OCI-LY3 (cell line): ENCODE measurements around the gene ARRDC2.

ENCODE experiments used
- EZH2phosphoT487 ChIP-seq: fragments of 200-600 bp; shearing (Covaris generic); IDR thresholded peaks from 2 replicates; pipeline ENCODE4 v1.6.1; 2018; ENCODE audit warnings: antibody characterized with exemption, mixed run types, low read depth
- TF ChIP-seq, protein P1 (sequence below): fragments of 200-600, 300-600 bp; sonication (generic); IDR thresholded peaks from 2 replicates; pipeline ENCODE4 v1.5.1; 2014; ENCODE audit warnings: antibody characterized with exemption, low read length, low read depth

DNA sequence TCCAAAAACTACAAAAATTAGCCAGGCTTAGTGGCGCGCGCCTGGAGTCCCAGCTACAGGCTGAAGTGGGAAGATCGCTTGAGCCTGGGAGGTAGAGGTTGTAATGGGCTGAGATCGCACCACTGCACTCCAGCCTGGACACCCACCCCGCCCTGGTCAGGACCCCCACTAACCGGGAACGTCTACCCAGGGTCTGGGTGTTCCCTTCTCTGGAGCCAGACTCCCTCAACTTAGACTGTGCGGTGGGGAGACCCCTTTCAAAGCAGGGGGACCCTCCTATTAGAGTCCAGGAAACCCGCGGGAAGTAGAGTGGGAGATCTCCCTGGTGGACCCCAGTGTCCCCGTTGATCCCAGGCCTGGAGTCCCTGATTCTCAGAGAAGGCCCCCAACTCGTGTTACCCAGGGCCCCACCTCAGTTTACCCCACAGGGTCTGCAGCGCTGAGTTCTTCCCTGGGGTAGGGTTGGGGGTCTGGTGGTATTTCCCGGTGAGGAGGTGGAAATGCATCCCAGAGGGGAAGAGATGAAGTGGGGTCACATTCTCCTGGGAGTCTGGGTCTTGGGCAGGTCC, 6.1 kb upstream of the ARRDC2 start:
- TF ChIP-seq, protein P1, sequence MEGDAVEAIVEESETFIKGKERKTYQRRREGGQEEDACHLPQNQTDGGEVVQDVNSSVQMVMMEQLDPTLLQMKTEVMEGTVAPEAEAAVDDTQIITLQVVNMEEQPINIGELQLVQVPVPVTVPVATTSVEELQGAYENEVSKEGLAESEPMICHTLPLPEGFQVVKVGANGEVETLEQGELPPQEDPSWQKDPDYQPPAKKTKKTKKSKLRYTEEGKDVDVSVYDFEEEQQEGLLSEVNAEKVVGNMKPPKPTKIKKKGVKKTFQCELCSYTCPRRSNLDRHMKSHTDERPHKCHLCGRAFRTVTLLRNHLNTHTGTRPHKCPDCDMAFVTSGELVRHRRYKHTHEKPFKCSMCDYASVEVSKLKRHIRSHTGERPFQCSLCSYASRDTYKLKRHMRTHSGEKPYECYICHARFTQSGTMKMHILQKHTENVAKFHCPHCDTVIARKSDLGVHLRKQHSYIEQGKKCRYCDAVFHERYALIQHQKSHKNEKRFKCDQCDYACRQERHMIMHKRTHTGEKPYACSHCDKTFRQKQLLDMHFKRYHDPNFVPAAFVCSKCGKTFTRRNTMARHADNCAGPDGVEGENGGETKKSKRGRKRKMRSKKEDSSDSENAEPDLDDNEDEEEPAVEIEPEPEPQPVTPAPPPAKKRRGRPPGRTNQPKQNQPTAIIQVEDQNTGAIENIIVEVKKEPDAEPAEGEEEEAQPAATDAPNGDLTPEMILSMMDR, result no peak
- TF ChIP-seq EZH2phosphoT487, result no peak
